ENCODE data around the gene HPDL. TPM values are rescaled to one million over a fixed set of nuclear protein-coding genes. Genes with fewer than 3 reads are reported as not detected.
"Not testable (repeated sequence)": the region's sequence is repeated elsewhere in the genome, so short reads cannot be mapped to it uniquely, and the experiment has no call there.

HPDL gene
- total RNA-seq (10 to 100 TPM; 41.5 to 42.4 TPM), polyA plus RNA-seq (1.4 TPM)

DNA sequence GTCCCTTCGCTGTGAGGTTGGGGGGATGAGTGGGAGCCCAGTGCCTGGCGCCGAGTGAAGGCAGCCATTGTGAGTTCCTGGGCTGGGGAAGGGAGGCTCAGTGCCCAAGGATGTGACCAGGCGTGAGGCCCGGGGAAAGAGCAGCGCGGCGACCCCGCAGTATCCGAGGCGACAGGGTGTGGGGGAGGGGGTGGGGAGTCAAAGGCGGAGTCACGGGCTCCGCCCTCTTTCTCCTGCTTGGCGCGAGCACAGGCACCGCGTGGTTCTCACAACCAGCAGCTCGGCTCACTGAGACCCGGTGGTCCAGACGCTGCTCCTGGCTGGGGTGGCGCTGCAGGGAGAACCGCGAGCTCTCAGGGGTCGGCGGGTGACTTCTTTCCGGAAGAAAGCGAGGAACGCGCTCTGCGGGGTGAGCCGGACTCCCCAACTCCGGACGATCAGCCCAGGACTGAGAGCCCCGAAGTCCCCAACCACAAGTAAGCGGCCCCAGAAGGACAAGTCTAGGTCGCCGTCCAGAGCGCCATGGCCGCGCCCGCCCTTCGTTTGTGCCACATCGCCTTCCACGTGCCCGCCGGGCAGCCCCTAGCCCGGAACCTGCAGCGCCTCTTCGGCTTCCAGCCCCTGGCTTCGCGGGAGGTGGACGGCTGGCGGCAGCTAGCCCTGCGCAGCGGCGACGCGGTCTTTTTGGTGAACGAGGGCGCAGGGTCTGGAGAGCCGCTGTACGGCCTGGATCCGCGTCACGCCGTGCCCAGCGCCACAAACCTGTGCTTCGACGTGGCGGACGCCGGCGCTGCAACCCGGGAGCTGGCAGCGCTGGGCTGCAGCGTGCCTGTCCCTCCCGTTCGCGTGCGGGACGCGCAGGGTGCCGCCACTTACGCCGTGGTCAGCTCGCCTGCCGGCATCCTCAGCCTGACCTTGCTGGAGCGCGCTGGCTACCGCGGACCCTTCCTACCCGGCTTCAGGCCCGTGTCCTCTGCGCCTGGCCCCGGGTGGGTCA, at the start of gene HPDL:
HPDL (plus strand) TSS at position 269 of the 997 bp plus-strand sequence; CDS start at position 523, 254 bp downstream.
- peak within 1 kb of the TSS; percentile 79 for H3K4me3 ChIP-seq (ENCODE audit: low read length)
- no peak within 1 kb of the TSS for H3K27ac ChIP-seq (ENCODE audit: low read depth, low read length)
- Mint-ChIP-seq H3K4me3 (peak within 1 kb of the TSS; percentile 82 to 90 (median 85)), H3K9me3 (no peaks in the 10 kb centered on the region), H3K36me3 (peaks cover 0 to 21% (median 2%) of the 10 kb centered on the region in 3 donors), H3K27ac (peak within 1 kb of the TSS in 4 of 8 donors; percentile 55 to 82 (median 73)), H3K27me3 (peaks cover 0 to 2% of the 10 kb centered on the region in 2 donors), H3K4me1 (peaks cover 0 to 20% (median 6%) of the 10 kb centered on the region in 3 donors)
- peaks cover 4% of the 10 kb centered on the region for H3K36me3 ChIP-seq (ENCODE audit: insufficient read depth, low read length)
- H3K4me1 ChIP-seq (ENCODE audit: insufficient read depth, low read length), result peaks cover 11% of the 10 kb centered on the region
- no peaks in the 10 kb centered on the region for H3K27me3 ChIP-seq (ENCODE audit: insufficient read depth, low read length, poor library complexity, severe bottlenecking)
- CTCF ChIA-PET, result interaction anchor here (0.7 to 2.1 kb wide), 7 partner anchors 12 to 527 kb away, joined by 3 to 10 read pairs (median 6); partner anchors contain the start of genes MUTYH, PLK3 and TOE1
- DNase-seq, result peak; percentile 28 to 67 (median 44)
- POLR2A ChIA-PET, result interaction anchor here (1.3 to 3.1 kb wide), 3 partner anchors 13 to 23 kb away, joined by 4 to 33 read pairs (median 4); partner anchors contain the start of genes MUTYH and TOE1
- H3K9me3 ChIP-seq (ENCODE audit: low read length), result no peaks in the 10 kb centered on the region

DNA sequence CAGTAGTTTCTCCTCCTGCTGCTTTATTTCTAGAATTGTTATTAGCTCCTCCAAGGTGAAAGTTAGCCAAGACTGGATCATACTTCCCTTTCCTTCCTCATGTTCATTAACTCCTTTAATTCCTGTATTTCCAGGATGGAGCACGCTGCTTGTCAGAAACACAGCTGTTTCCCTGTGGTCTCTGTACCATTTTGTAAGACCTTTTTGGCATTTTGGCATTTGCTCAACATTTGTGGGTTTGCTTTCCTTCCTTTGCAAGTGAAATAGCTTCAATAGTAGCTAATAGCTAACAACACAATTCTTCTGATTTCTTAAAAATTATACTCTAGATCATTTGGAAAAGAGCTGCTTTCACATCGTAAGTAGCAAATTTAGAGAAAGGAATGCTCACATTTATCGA, 44.3 kb upstream of the HPDL start:
- ChIA-PET POLR2A (no interaction called here), CTCF (interaction anchor here (1.5 kb wide), 1 partner anchor 264 kb away, joined by 4 read pairs; no protein-coding TSS in a partner anchor)
- H3K4me1 Mint-ChIP-seq, result no peaks in the 10 kb centered on the region

GRCh38 chr1:45284858-45285257, 41.8 kb upstream of the HPDL start:
- CTCF ChIA-PET; H3K4me1 ChIP-seq (ENCODE audit: insufficient read depth, low read length): not testable (repeated sequence)

More for the DNA sequence above, 44.3 kb upstream of the HPDL start:
- Histone ChIP-seq H3K4me3 (ENCODE audit: low read length) (no peak overlapping the region), H3K4me1 (ENCODE audit: insufficient read depth, low read length) (no peaks in the 10 kb centered on the region), H3K27ac (ENCODE audit: low read depth, low read length) (no peak overlapping the region), H3K9me3 (ENCODE audit: low read length) (no peaks in the 10 kb centered on the region), H3K36me3 (ENCODE audit: insufficient read depth, low read length) (no peaks in the 10 kb centered on the region), H3K27me3 (ENCODE audit: insufficient read depth, low read length, poor library complexity, severe bottlenecking) (no peaks in the 10 kb centered on the region)
- peaks cover 0 to 5% (median 0%) of the 10 kb centered on the region in 3 donors for H3K36me3 Mint-ChIP-seq
- no peak for DNase-seq
- peaks cover 0 to 2% (median 0%) of the 10 kb centered on the region in 5 donors for H3K9me3 Mint-ChIP-seq
- H3K27ac Mint-ChIP-seq, result no peak overlapping the region
- peaks cover 2 to 21% of the 10 kb centered on the region in 2 donors for H3K27me3 Mint-ChIP-seq
- H3K4me3 Mint-ChIP-seq, result no peak overlapping the region

GRCh38 chr1:45286521-45286920, 40.2 kb upstream of the HPDL start:
- H3K27me3 ChIP-seq (ENCODE audit: insufficient read depth, low read length, poor library complexity, severe bottlenecking); H3K27ac ChIP-seq (ENCODE audit: low read depth, low read length); H3K9me3 ChIP-seq (ENCODE audit: low read length); H3K36me3 Mint-ChIP-seq; H3K4me1 Mint-ChIP-seq; H3K36me3 ChIP-seq (ENCODE audit: insufficient read depth, low read length); H3K27ac Mint-ChIP-seq; H3K4me3 ChIP-seq (ENCODE audit: low read length); POLR2A ChIA-PET; DNase-seq; H3K4me3 Mint-ChIP-seq; CTCF ChIA-PET; H3K4me1 ChIP-seq (ENCODE audit: insufficient read depth, low read length); H3K9me3 Mint-ChIP-seq: not testable (repeated sequence)
- H3K27me3 Mint-ChIP-seq, result peaks cover 2 to 11% of the 10 kb centered on the region in 2 donors

More at GRCh38 chr1:45284858-45285257, 41.8 kb upstream of the HPDL start:
- DNase-seq; POLR2A ChIA-PET; H3K9me3 ChIP-seq (ENCODE audit: low read length); H3K36me3 ChIP-seq (ENCODE audit: insufficient read depth, low read length); H3K4me3 Mint-ChIP-seq; H3K4me1 Mint-ChIP-seq; H3K27ac Mint-ChIP-seq; H3K27ac ChIP-seq (ENCODE audit: low read depth, low read length); H3K36me3 Mint-ChIP-seq; H3K27me3 ChIP-seq (ENCODE audit: insufficient read depth, low read length, poor library complexity, severe bottlenecking); H3K4me3 ChIP-seq (ENCODE audit: low read length); H3K9me3 Mint-ChIP-seq: not testable (repeated sequence)
- H3K27me3 Mint-ChIP-seq, result peaks cover 2 to 15% of the 10 kb centered on the region in 2 donors

GRCh38 chr1:45291002-45291401, 35.7 kb upstream of the HPDL start:
- H3K27ac Mint-ChIP-seq, result peak overlapping the region in 1 of 8 donors; percentile 9
- DNase-seq; H3K4me3 Mint-ChIP-seq; H3K9me3 Mint-ChIP-seq; H3K4me3 ChIP-seq (ENCODE audit: low read length); H3K36me3 Mint-ChIP-seq; H3K4me1 ChIP-seq (ENCODE audit: insufficient read depth, low read length); H3K27me3 ChIP-seq (ENCODE audit: insufficient read depth, low read length, poor library complexity, severe bottlenecking); H3K4me1 Mint-ChIP-seq; H3K27ac ChIP-seq (ENCODE audit: low read depth, low read length); POLR2A ChIA-PET; H3K36me3 ChIP-seq (ENCODE audit: insufficient read depth, low read length); H3K9me3 ChIP-seq (ENCODE audit: low read length); H3K27me3 Mint-ChIP-seq: not testable (repeated sequence)
- CTCF ChIA-PET, result interaction anchor here (0.6 to 1.8 kb wide), 3 partner anchors 9 to 277 kb away, joined by 3 to 4 read pairs (median 4); no protein-coding TSS in a partner anchor

DNA sequence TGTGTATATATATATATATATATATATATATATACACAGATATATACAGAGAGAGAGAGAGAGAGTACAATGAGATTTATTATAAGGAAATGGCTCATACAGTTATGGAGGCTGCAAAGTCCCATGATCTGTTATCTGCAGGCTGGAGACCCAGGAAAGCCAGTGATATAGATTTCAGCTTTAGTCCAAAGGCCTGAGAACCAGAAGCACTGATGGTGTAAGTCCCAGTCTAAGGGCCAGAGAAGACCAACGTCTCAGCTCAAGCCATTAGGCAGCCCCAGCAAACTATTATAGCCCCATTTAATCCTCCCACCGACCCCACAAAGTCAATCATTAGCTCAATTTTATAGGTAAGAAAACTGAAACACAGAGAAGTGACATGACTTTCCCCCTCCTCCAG, 35.0 kb upstream of the HPDL start:
- no peaks in the 10 kb centered on the region for H3K27me3 Mint-ChIP-seq
- no peak overlapping the region for H3K4me3 ChIP-seq (ENCODE audit: low read length)
- H3K27me3 ChIP-seq (ENCODE audit: insufficient read depth, low read length, poor library complexity, severe bottlenecking), result no peaks in the 10 kb centered on the region
- no peak for DNase-seq
- no peaks in the 10 kb centered on the region for H3K9me3 Mint-ChIP-seq
- ChIA-PET CTCF (interaction anchor here (1.1 to 1.8 kb wide), 2 partner anchors 8 to 278 kb away, joined by 4 read pairs; no protein-coding TSS in a partner anchor), POLR2A (no interaction called here)
- H3K4me3 Mint-ChIP-seq, result no peak overlapping the region
- no peaks in the 10 kb centered on the region for H3K36me3 Mint-ChIP-seq
- no peak overlapping the region for H3K27ac Mint-ChIP-seq
- no peaks in the 10 kb centered on the region for H3K36me3 ChIP-seq (ENCODE audit: insufficient read depth, low read length)
- H3K4me1 ChIP-seq (ENCODE audit: insufficient read depth, low read length), result no peaks in the 10 kb centered on the region
- no peaks in the 10 kb centered on the region for H3K9me3 ChIP-seq (ENCODE audit: low read length)
- H3K4me1 Mint-ChIP-seq, result no peaks in the 10 kb centered on the region
- no peak overlapping the region for H3K27ac ChIP-seq (ENCODE audit: low read depth, low read length)

DNA sequence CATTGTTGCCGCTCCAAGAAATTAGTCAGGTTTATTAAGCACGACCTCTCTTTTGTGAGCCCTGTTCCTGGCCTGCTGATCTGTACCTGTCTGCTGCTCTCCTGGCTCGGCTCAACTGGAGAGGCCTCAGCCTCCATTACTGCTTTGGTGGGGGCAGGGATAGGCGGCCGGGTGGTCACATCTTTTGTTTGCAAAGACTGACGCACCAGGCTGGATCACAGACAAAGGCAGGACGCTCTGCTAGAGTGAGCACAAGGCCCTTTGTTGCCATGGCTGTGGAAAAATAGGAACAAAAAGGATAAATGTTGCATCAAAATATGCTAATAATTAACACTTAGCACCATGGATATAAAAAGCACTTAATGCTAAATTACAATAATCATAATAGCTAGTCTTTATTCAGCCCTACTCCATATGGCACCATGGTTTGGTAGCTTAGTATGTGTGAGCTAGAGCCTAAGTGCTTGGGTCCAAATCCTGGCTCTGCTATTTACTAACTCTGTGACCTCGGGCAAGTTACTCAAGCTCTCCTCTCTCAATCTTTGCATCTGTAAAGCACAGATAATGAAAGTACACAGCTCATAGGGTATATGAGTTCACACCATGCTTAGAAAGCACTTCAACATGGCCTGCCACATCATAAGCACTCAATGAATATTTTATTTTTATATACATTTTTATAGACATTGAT, 28.9 kb upstream of the HPDL start:
- no peak for DNase-seq
- Histone ChIP-seq H3K9me3 (ENCODE audit: low read length) (no peaks in the 10 kb centered on the region), H3K4me3 (ENCODE audit: low read length) (no peak overlapping the region), H3K27ac (ENCODE audit: low read depth, low read length) (no peak overlapping the region), H3K4me1 (ENCODE audit: insufficient read depth, low read length) (no peaks in the 10 kb centered on the region), H3K27me3 (ENCODE audit: insufficient read depth, low read length, poor library complexity, severe bottlenecking) (no peaks in the 10 kb centered on the region), H3K36me3 (ENCODE audit: insufficient read depth, low read length) (no peaks in the 10 kb centered on the region)
- Mint-ChIP-seq H3K4me1 (peaks cover 3 to 9% (median 5%) of the 10 kb centered on the region in 3 donors), H3K4me3 (no peak overlapping the region), H3K9me3 (no peaks in the 10 kb centered on the region), H3K27ac (no peak overlapping the region), H3K36me3 (no peaks in the 10 kb centered on the region), H3K27me3 (no peaks in the 10 kb centered on the region)
- ChIA-PET POLR2A (no interaction called here), CTCF (interaction anchor here (0.7 to 12.0 kb wide), 7 partner anchors 13 to 462 kb away, joined by 3 to 173 read pairs (median 4); partner anchors contain the start of genes HECTD3 and UROD)
